ENCODE data around the gene FNDC8. TPM values are rescaled to one million over a fixed set of nuclear protein-coding genes. Genes with fewer than 3 reads are reported as not detected.
A peak's percentile ranks its signal among the peaks of the same experiment; 100 is the strongest.

The FNDC8 gene
- total and polyA plus RNA-seq, 9 of the 15 experiments (the other 6 are each of a cell fraction or from before 2014, with no cell fraction given): 0.04 TPM; not detected in 8

- no peak overlapping the region for H3K9ac ChIP-seq (ENCODE audit: insufficient read depth in 1 of 2, low read depth in 2 of 2, low read length in 2 of 2)
- H3K9me1 ChIP-seq (ENCODE audit: control insufficient read depth, insufficient read depth, low read length): no peaks in the 10 kb centered on the region
- H3K27ac ChIP-seq (ENCODE audit: extremely low read depth, low read depth, low read length): no peak overlapping the region
- H3K4me3 ChIP-seq: no peak overlapping the region
- intact Hi-C loops (cut with micrococcal nuclease) (no loop called here), in situ Hi-C loops (cut with MboI) (loop anchor here (10.0 kb wide), 1 partner anchor 594 kb away; the partner anchor contains the start of gene GAS2L2)
- no peak overlapping the region for H3K4me2 ChIP-seq (ENCODE audit: insufficient read depth, low read length)
- FAIRE-seq (no peak), DNase-seq (ENCODE audit: extremely low read depth in 1 of 4, low spot score in 3 of 4) (no peak), ATAC-seq (no peak)
- no peaks in the 10 kb centered on the region for H4K20me1 ChIP-seq (replicated peaks; ENCODE audit: control insufficient read depth, insufficient read depth, low read length)
- peaks cover 30 to 39% of the 10 kb centered on the region in 2 experiments for H3K27me3 ChIP-seq (ENCODE audit: control insufficient read depth in 2 of 2, insufficient read depth in 2 of 2, low read length in 2 of 2)
- TF ChIP-seq NFIX (CRISPR knock-in tag; IDR thresholded peaks at IDR 0.05; ENCODE audit: low read depth) (peak; percentile 40; the same call in 1 of the 2 replicates), NFIC (IDR thresholded peaks at IDR 0.05) (peak; percentile 80), CBFA2T3 (IDR thresholded peaks at IDR 0.05) (no peak)
- whole genome bisulfite sequencing (ENCODE audit: insufficient coverage, low coverage, missing lambda C conversion rate): under 1% methylated on average over 13 of the region's 13 CpGs
- POLR2A ChIA-PET: interaction anchor here (1.0 to 1.1 kb wide), 2 partner anchors 16 to 29 kb away, joined by 3 read pairs; no protein-coding TSS in a partner anchor
- no peaks in the 10 kb centered on the region; a peak in 1 of 5 replicates for H3K4me1 ChIP-seq (replicated peaks in 1 of 2; ENCODE audit: control insufficient read depth in 2 of 2, insufficient read depth in 2 of 2, low read length in 2 of 2)
- H3K9me3 ChIP-seq (replicated peaks; ENCODE audit: control insufficient read depth, insufficient read depth, low read depth, low read length): no peaks in the 10 kb centered on the region
- no peaks in the 10 kb centered on the region for H3K36me3 ChIP-seq (ENCODE audit: control insufficient read depth, insufficient read depth, low read length)
- H3K79me2 ChIP-seq (ENCODE audit: control insufficient read depth, insufficient read depth, low read length): no peaks in the 10 kb centered on the region
- CTCF ChIA-PET (ENCODE audit: low intra/inter-chr PET ratio): no interaction called here
- no TSS peak for BruUV-seq (replicated peaks)
- no peak overlapping the region for H2AFZ ChIP-seq (ENCODE audit: low read depth, low read length)
Observed at GRCh38 chr17:35160354-35161201, 39.2 kb downstream of the FNDC8 start.

- Histone ChIP-seq H3K9me3 (replicated peaks; ENCODE audit: control insufficient read depth, insufficient read depth, low read depth, low read length) (no peaks in the 10 kb centered on the region), H4K20me1 (replicated peaks; ENCODE audit: control insufficient read depth, insufficient read depth, low read length) (no peaks in the 10 kb centered on the region), H3K9me1 (ENCODE audit: control insufficient read depth, insufficient read depth, low read length) (no peaks in the 10 kb centered on the region), H3K27ac (ENCODE audit: extremely low read depth, low read depth, low read length) (no peak overlapping the region), H3K4me3 (no peak overlapping the region), H3K27me3 (ENCODE audit: control insufficient read depth in 2 of 2, insufficient read depth in 2 of 2, low read length in 2 of 2) (peaks cover 26 to 41% of the 10 kb centered on the region in 2 experiments), H3K36me3 (ENCODE audit: control insufficient read depth, insufficient read depth, low read length) (no peaks in the 10 kb centered on the region), H3K9ac (ENCODE audit: insufficient read depth in 1 of 2, low read depth in 2 of 2, low read length in 2 of 2) (no peak overlapping the region), H3K4me1 (replicated peaks in 1 of 2; ENCODE audit: control insufficient read depth in 2 of 2, insufficient read depth in 2 of 2, low read length in 2 of 2) (no peaks in the 10 kb centered on the region; a peak in 1 of 5 replicates), H3K4me2 (ENCODE audit: insufficient read depth, low read length) (no peak overlapping the region), H3K79me2 (ENCODE audit: control insufficient read depth, insufficient read depth, low read length) (no peaks in the 10 kb centered on the region), H2AFZ (ENCODE audit: low read depth, low read length) (no peak overlapping the region)
- ATAC-seq (no peak), DNase-seq (ENCODE audit: extremely low read depth in 1 of 4, low spot score in 3 of 4) (no peak), FAIRE-seq (no peak)
- WGBS (ENCODE audit: insufficient coverage, low coverage, missing lambda C conversion rate): 0% methylated on average over 3 of the region's 3 CpGs
- TF ChIP-seq MEF2A (IDR thresholded peaks at IDR 0.05; ENCODE audit: control insufficient read depth, low read depth, low read length) (no peak), BCL6 (CRISPR knock-in tag; IDR thresholded peaks at IDR 0.05) (no peak), CEBPG (CRISPR knock-in tag; IDR thresholded peaks at IDR 0.05) (no peak), CEBPG (tag; conservative IDR thresholded peaks at IDR 0.05 in 1 of 2, IDR thresholded peaks at IDR 0.05 in 1 of 2) (peak in 1 of 2 experiments; percentile 48; a peak in 2 of 4 replicates), NFATC3 (IDR thresholded peaks at IDR 0.05) (no peak), ZBTB11 (CRISPR knock-in tag; IDR thresholded peaks at IDR 0.05) (no peak)
- BruUV-seq (replicated peaks): no TSS peak
- intact Hi-C loops (cut with micrococcal nuclease) (no loop called here), in situ Hi-C loops (cut with MboI) (loop anchor here (10.0 kb wide), 1 partner anchor 593 kb away; the partner anchor contains the start of gene GAS2L2)
- POLR2A ChIA-PET: interaction anchor here (1.0 to 1.1 kb wide), 2 partner anchors 17 to 28 kb away, joined by 3 read pairs; no protein-coding TSS in a partner anchor
- CTCF ChIA-PET (ENCODE audit: low intra/inter-chr PET ratio): no interaction called here
Observed at GRCh38 chr17:35161281-35161761, 39.9 kb downstream of the FNDC8 start.
